ENCODE data around the gene RECQL5.
A peak's percentile ranks its signal among the peaks of the same experiment; 100 is the strongest.

The RECQL5 gene

DNA sequence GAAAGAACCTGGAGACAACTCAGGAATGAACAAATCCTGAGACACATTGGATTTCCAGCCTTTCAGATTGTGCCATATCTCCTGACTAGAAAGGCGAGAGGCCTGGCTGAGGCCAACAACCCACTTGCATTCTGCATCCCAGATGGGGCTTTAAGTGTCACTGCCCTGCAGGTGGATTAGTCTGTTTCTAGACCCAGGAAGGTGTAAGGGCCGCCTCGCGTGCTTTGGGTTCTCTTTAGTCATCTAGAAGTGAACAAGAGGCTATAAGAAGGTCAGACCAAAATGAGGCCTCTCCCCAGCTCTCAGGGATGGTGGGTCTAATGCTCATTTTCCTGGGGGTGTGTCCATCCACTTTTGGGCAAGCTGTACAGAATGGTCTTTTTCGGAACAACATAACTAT is 5.1 kb upstream of the RECQL5 start:
- peaks cover 10 to 11% of the 10 kb centered on the region in 2 donors for H3K4me1 ChIP-seq (ENCODE audit: control insufficient read depth in 2 of 2, insufficient read depth in 2 of 2, low read length in 2 of 2)

GRCh38 chr17:75670868-75671267 is 3.9 kb upstream of the RECQL5 start:
- Histone ChIP-seq H3K9me3 (ENCODE audit: control insufficient read depth in 2 of 2, low read length in 2 of 2) (no peaks in the 10 kb centered on the region), H3K27ac (ENCODE audit: low read depth in 2 of 2, low read length in 2 of 2) (no peak overlapping the region), H3K9ac (ENCODE audit: low read depth in 1 of 2, low read length in 2 of 2) (no peak overlapping the region), H3K27me3 (ENCODE audit: control insufficient read depth in 2 of 2, insufficient read depth in 2 of 2, low read length in 2 of 2) (no peaks in the 10 kb centered on the region), H3K4me1 (ENCODE audit: control insufficient read depth in 2 of 2, insufficient read depth in 2 of 2, low read length in 2 of 2) (peaks cover 15 to 17% of the 10 kb centered on the region in 2 donors), H3K36me3 (ENCODE audit: control insufficient read depth in 2 of 2, insufficient read depth in 2 of 2, low read length in 2 of 2) (peaks cover 37 to 44% of the 10 kb centered on the region in 2 donors), H3K4me3 (ENCODE audit: low read length in 2 of 2) (no peak overlapping the region)

More for the DNA sequence above, 5.1 kb upstream of the RECQL5 start:
- no peaks in the 10 kb centered on the region for H3K27me3 ChIP-seq (ENCODE audit: control insufficient read depth in 2 of 2, insufficient read depth in 2 of 2, low read length in 2 of 2)
- no peak overlapping the region for H3K4me3 ChIP-seq (ENCODE audit: low read length in 2 of 2)
- no peak overlapping the region for H3K9ac ChIP-seq (ENCODE audit: low read depth in 1 of 2, low read length in 2 of 2)
- peaks cover 40 to 47% of the 10 kb centered on the region in 2 donors for H3K36me3 ChIP-seq (ENCODE audit: control insufficient read depth in 2 of 2, insufficient read depth in 2 of 2, low read length in 2 of 2)
- H3K9me3 ChIP-seq (ENCODE audit: control insufficient read depth in 2 of 2, low read length in 2 of 2) = no peaks in the 10 kb centered on the region
- H3K27ac ChIP-seq (ENCODE audit: low read depth in 2 of 2, low read length in 2 of 2) = no peak overlapping the region

GRCh38 chr17:75668489-75668888 is 1.5 kb upstream of the RECQL5 start:
- Histone ChIP-seq H3K9ac (ENCODE audit: low read depth in 1 of 2, low read length in 2 of 2) (no peak overlapping the region), H3K4me1 (ENCODE audit: control insufficient read depth in 2 of 2, insufficient read depth in 2 of 2, low read length in 2 of 2) (peaks cover 15 to 18% of the 10 kb centered on the region in 2 donors), H3K27me3 (ENCODE audit: control insufficient read depth in 2 of 2, insufficient read depth in 2 of 2, low read length in 2 of 2) (no peaks in the 10 kb centered on the region), H3K4me3 (ENCODE audit: low read length in 2 of 2) (peak overlapping the region; percentile 8 to 91), H3K9me3 (ENCODE audit: control insufficient read depth in 2 of 2, low read length in 2 of 2) (no peaks in the 10 kb centered on the region), H3K36me3 (ENCODE audit: control insufficient read depth in 2 of 2, insufficient read depth in 2 of 2, low read length in 2 of 2) (peaks cover 36 to 41% of the 10 kb centered on the region in 2 donors), H3K27ac (ENCODE audit: low read depth in 2 of 2, low read length in 2 of 2) (no peak overlapping the region)

- Histone ChIP-seq H3K27ac (ENCODE audit: low read depth in 2 of 2, low read length in 2 of 2) (peak overlapping the region; percentile 80 to 87), H3K27me3 (ENCODE audit: control insufficient read depth in 2 of 2, insufficient read depth in 2 of 2, low read length in 2 of 2) (no peaks in the 10 kb centered on the region), H3K36me3 (ENCODE audit: control insufficient read depth in 2 of 2, insufficient read depth in 2 of 2, low read length in 2 of 2) (peaks cover 31 to 36% of the 10 kb centered on the region in 2 donors), H3K9ac (ENCODE audit: low read depth in 1 of 2, low read length in 2 of 2) (peak overlapping the region; percentile 89 to 91), H3K4me1 (ENCODE audit: control insufficient read depth in 2 of 2, insufficient read depth in 2 of 2, low read length in 2 of 2) (peaks cover 15 to 18% of the 10 kb centered on the region in 2 donors), H3K4me3 (ENCODE audit: low read length in 2 of 2) (peak overlapping the region; percentile 91 to 97), H3K9me3 (ENCODE audit: control insufficient read depth in 2 of 2, low read length in 2 of 2) (no peaks in the 10 kb centered on the region)
These were observed 871 bp upstream of the RECQL5 start for GRCh38 chr17:75667825-75668224.

GRCh38 chr17:75665981-75666380 is 973 bp downstream of the RECQL5 start:
- peak overlapping the region; percentile 91 to 97 for H3K4me3 ChIP-seq (ENCODE audit: low read length in 2 of 2)
- peaks cover 15 to 18% of the 10 kb centered on the region in 2 donors for H3K4me1 ChIP-seq (ENCODE audit: control insufficient read depth in 2 of 2, insufficient read depth in 2 of 2, low read length in 2 of 2)
- no peaks in the 10 kb centered on the region for H3K9me3 ChIP-seq (ENCODE audit: control insufficient read depth in 2 of 2, low read length in 2 of 2)
- no peak overlapping the region for H3K9ac ChIP-seq (ENCODE audit: low read depth in 1 of 2, low read length in 2 of 2)
- no peaks in the 10 kb centered on the region for H3K27me3 ChIP-seq (ENCODE audit: control insufficient read depth in 2 of 2, insufficient read depth in 2 of 2, low read length in 2 of 2)
- peaks cover 31 to 34% of the 10 kb centered on the region in 2 donors for H3K36me3 ChIP-seq (ENCODE audit: control insufficient read depth in 2 of 2, insufficient read depth in 2 of 2, low read length in 2 of 2)
- no peak overlapping the region for H3K27ac ChIP-seq (ENCODE audit: low read depth in 2 of 2, low read length in 2 of 2)

DNA sequence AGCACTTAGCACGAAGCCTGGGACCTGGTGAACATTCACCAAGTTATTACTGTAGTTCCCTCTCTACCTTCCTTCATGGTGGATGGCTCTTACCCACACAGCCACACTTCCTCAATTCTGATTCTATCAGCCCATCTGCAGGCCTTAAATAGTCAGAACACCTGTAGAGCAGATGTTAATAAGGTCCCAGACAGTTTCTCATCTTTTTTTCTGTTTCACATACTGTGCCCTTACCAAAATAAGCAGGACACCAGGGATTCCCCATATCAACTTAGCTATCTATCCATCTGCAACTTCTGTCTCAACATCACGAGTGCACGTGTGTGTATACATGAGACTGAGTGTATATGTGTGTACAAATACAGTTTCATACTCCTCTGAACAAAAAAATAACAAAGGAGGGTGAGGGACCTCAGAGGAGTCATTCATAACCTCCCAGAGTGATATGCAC is 2.8 kb downstream of the RECQL5 start:
- Histone ChIP-seq H3K27ac (ENCODE audit: low read depth in 2 of 2, low read length in 2 of 2) (peak overlapping the region in 1 of 2 donors; percentile 32), H3K4me3 (ENCODE audit: low read length in 2 of 2) (no peak overlapping the region), H3K36me3 (ENCODE audit: control insufficient read depth in 2 of 2, insufficient read depth in 2 of 2, low read length in 2 of 2) (peaks cover 29 to 32% of the 10 kb centered on the region in 2 donors), H3K27me3 (ENCODE audit: control insufficient read depth in 2 of 2, insufficient read depth in 2 of 2, low read length in 2 of 2) (no peaks in the 10 kb centered on the region), H3K4me1 (ENCODE audit: control insufficient read depth in 2 of 2, insufficient read depth in 2 of 2, low read length in 2 of 2) (peaks cover 15 to 18% of the 10 kb centered on the region in 2 donors), H3K9ac (ENCODE audit: low read depth in 1 of 2, low read length in 2 of 2) (no peak overlapping the region), H3K9me3 (ENCODE audit: control insufficient read depth in 2 of 2, low read length in 2 of 2) (no peaks in the 10 kb centered on the region)

DNA sequence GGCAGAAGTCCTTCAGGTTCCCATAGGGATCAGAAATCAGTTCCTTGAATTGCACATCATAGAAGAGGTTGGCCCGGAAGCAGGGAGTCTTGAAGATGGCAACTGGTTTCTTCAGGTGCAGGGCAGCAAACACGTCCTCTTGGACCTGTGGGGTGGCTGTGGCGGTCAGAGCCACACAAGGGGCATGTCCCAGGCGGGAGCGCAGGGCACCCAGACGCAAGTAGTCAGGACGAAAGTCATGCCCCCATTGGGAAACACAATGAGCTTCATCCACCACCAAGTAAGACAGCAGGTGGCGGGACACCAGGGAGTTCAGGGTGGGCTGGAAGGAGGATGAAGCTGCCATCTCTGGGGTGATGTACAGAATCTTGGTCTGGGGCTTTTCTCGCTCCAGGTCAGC is 4.4 kb downstream of the RECQL5 start:
- Histone ChIP-seq H3K36me3 (ENCODE audit: control insufficient read depth in 2 of 2, insufficient read depth in 2 of 2, low read length in 2 of 2) (peaks cover 34 to 38% of the 10 kb centered on the region in 2 donors), H3K27me3 (ENCODE audit: control insufficient read depth in 2 of 2, insufficient read depth in 2 of 2, low read length in 2 of 2) (no peaks in the 10 kb centered on the region), H3K27ac (ENCODE audit: low read depth in 2 of 2, low read length in 2 of 2) (no peak overlapping the region), H3K9me3 (ENCODE audit: control insufficient read depth in 2 of 2, low read length in 2 of 2) (no peaks in the 10 kb centered on the region), H3K4me3 (ENCODE audit: low read length in 2 of 2) (no peak overlapping the region), H3K9ac (ENCODE audit: low read depth in 1 of 2, low read length in 2 of 2) (no peak overlapping the region), H3K4me1 (ENCODE audit: control insufficient read depth in 2 of 2, insufficient read depth in 2 of 2, low read length in 2 of 2) (peaks cover 6 to 7% of the 10 kb centered on the region in 2 donors)

DNA sequence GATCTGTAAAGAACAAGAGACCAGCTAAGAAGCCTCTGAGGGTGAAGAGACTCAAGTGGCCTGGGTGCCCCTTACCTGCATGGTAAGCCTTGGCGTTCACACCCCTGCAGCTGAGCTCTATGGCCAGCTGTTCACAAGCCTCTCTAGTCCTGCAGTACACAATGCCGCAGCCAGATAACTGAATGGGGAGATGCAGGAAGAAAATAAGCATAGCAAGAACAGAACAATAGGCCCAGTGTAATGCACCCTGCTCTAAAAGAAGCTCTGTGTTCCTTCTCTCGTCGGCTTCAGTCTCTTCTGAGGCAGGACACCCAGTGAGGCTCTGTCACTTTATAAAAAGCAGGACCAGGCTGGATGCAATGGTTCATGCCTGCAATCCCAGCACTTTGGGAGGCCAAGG is 5.4 kb downstream of the RECQL5 start:
- H3K9me3 ChIP-seq (ENCODE audit: control insufficient read depth in 2 of 2, low read length in 2 of 2) = no peaks in the 10 kb centered on the region

DNA sequence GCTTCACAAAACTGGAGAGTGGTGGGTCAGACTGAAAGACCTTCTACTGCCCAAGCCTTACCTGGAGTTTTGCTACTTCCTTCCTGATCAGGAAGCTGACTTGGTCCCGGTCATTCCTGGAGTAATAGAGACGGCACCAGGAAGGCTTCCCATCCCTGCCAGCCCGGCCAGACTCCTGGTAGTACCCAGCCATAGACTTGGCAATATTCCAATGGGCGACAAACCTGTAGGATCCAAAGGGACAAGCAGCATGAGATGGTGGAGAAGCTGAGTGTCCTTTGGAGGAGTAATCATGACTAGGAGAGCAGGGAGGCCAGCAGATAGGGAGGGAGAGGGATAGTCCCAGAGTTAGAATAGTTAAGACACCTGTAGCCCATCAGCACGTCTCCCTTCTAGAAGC is 8.7 kb downstream of the RECQL5 start:
- no peak overlapping the region for H3K4me3 ChIP-seq (ENCODE audit: low read length in 2 of 2)
- no peaks in the 10 kb centered on the region for H3K9me3 ChIP-seq (ENCODE audit: control insufficient read depth in 2 of 2, low read length in 2 of 2)
- no peak overlapping the region for H3K27ac ChIP-seq (ENCODE audit: low read depth in 2 of 2, low read length in 2 of 2)
- H3K4me1 ChIP-seq (ENCODE audit: control insufficient read depth in 2 of 2, insufficient read depth in 2 of 2, low read length in 2 of 2) = no peaks in the 10 kb centered on the region
- H3K27me3 ChIP-seq (ENCODE audit: control insufficient read depth in 2 of 2, insufficient read depth in 2 of 2, low read length in 2 of 2) = no peaks in the 10 kb centered on the region
- peaks cover 33 to 34% of the 10 kb centered on the region in 2 donors for H3K36me3 ChIP-seq (ENCODE audit: control insufficient read depth in 2 of 2, insufficient read depth in 2 of 2, low read length in 2 of 2)
- H3K9ac ChIP-seq (ENCODE audit: low read depth in 1 of 2, low read length in 2 of 2) = no peak overlapping the region

More for the DNA sequence above, 5.4 kb downstream of the RECQL5 start:
- H3K9ac ChIP-seq (ENCODE audit: low read depth in 1 of 2, low read length in 2 of 2) = no peak overlapping the region
- H3K36me3 ChIP-seq (ENCODE audit: control insufficient read depth in 2 of 2, insufficient read depth in 2 of 2, low read length in 2 of 2) = peaks cover 37 to 38% of the 10 kb centered on the region in 2 donors
- peaks cover 6 to 7% of the 10 kb centered on the region in 2 donors for H3K4me1 ChIP-seq (ENCODE audit: control insufficient read depth in 2 of 2, insufficient read depth in 2 of 2, low read length in 2 of 2)
- H3K27me3 ChIP-seq (ENCODE audit: control insufficient read depth in 2 of 2, insufficient read depth in 2 of 2, low read length in 2 of 2) = no peaks in the 10 kb centered on the region
- H3K27ac ChIP-seq (ENCODE audit: low read depth in 2 of 2, low read length in 2 of 2) = no peak overlapping the region
- no peak overlapping the region for H3K4me3 ChIP-seq (ENCODE audit: low read length in 2 of 2)

GRCh38 chr17:75654176-75654575 is 12.8 kb downstream of the RECQL5 start:
- no peaks in the 10 kb centered on the region for H3K9me3 ChIP-seq (ENCODE audit: control insufficient read depth in 2 of 2, low read length in 2 of 2)
- peaks cover 0 to 7% of the 10 kb centered on the region in 2 donors for H3K4me1 ChIP-seq (ENCODE audit: control insufficient read depth in 2 of 2, insufficient read depth in 2 of 2, low read length in 2 of 2)
- H3K4me3 ChIP-seq (ENCODE audit: low read length in 2 of 2) = no peak overlapping the region
- H3K27ac ChIP-seq (ENCODE audit: low read depth in 2 of 2, low read length in 2 of 2) = no peak overlapping the region
- peaks cover 15 to 26% of the 10 kb centered on the region in 2 donors for H3K36me3 ChIP-seq (ENCODE audit: control insufficient read depth in 2 of 2, insufficient read depth in 2 of 2, low read length in 2 of 2)
- no peak overlapping the region for H3K9ac ChIP-seq (ENCODE audit: low read depth in 1 of 2, low read length in 2 of 2)
- no peaks in the 10 kb centered on the region for H3K27me3 ChIP-seq (ENCODE audit: control insufficient read depth in 2 of 2, insufficient read depth in 2 of 2, low read length in 2 of 2)

Data from mucosa of rectum (tissue), 2 donors.